Activated naive CD4-positive, alpha-beta T cell treated with anti-CD3 and anti-CD28 coated beads for 36 hours (primary cell): ENCODE measurements around the gene PLEKHA6. TPM values are rescaled to one million over a fixed set of nuclear protein-coding genes. Genes with fewer than 3 reads are reported as not detected.

Experiments
- CTCF ChIA-PET: fragments of 350-600 bp; sonication (Branson Sonifier 250); formaldehyde crosslinking; loops from one replicate; lab custom pipeline; 2021; ENCODE audit warnings: antibody characterized with exemption; lab: Charles Lee
- DNase-seq: peaks from one replicate; pipeline ENCODE4 v3.0.0-alpha.2; 2020
- H3K27ac Mint-ChIP-seq: one replicate; pipeline ENCODE4 v1.8.0; 2021; ENCODE audit warnings: mild to moderate bottlenecking, mixed read lengths
- H3K27me3 Mint-ChIP-seq: one replicate; pipeline ENCODE4 v1.8.0; 2021; ENCODE audit warnings: low read depth, mixed read lengths
- H3K36me3 Mint-ChIP-seq: one replicate; pipeline ENCODE4 v1.8.0; 2021; ENCODE audit warnings: low read depth, mixed read lengths
- H3K4me1 Mint-ChIP-seq: one replicate; pipeline ENCODE4 v1.8.0; 2021; ENCODE audit warnings: low read depth, mixed read lengths
- H3K4me3 Mint-ChIP-seq: one replicate; pipeline ENCODE4 v1.8.0; 2021; ENCODE audit warnings: mild to moderate bottlenecking, moderate library complexity, mixed read lengths
- H3K9me3 Mint-ChIP-seq: one replicate; pipeline ENCODE4 v1.8.0; 2021; ENCODE audit warnings: mixed read lengths
- intact Hi-C: fragments of 100-400 bp; cut with micrococcal nuclease; formaldehyde crosslinking; loops from one replicate; pipeline ENCODE4 v1.15.1; 2023
- total RNA-seq, 2 experiments: library from RNA; stranded (reverse); gene quantifications; one replicate each; pipeline ENCODE4 v1.2.3, GENCODE V29; 2021

PLEKHA6 gene
- total RNA-seq, 2 experiments from 2014 or later, result 0.17 to 0.52 TPM

GRCh38 chr1:204361341-204361771, 1.6 kb upstream of the PLEKHA6 start:
- DNase-seq, result no peak
- Mint-ChIP-seq H3K9me3 (no peaks in the 10 kb centered on the region), H3K27me3 (peaks cover 5% of the 10 kb centered on the region), H3K27ac (no peak overlapping the region), H3K36me3 (no peaks in the 10 kb centered on the region), H3K4me3 (no peak overlapping the region), H3K4me1 (peaks cover 19% of the 10 kb centered on the region)
- intact Hi-C loops, result no loop called here
- CTCF ChIA-PET, result interaction anchor here (0.8 to 6.3 kb wide), 9 partner anchors 32 to 445 kb away, joined by 3 to 88 read pairs (median 9); partner anchors contain the start of genes GOLT1A and REN

GRCh38 chr1:204360314-204360713, 585 bp upstream of the PLEKHA6 start:
- CTCF ChIA-PET, result interaction anchor here (1.0 to 6.3 kb wide), 6 partner anchors 39 to 197 kb away, joined by 3 to 88 read pairs (median 16); partner anchors contain the start of genes GOLT1A and REN
- H3K9me3 Mint-ChIP-seq, result no peaks in the 10 kb centered on the region
- no peak for DNase-seq
- intact Hi-C loops, result no loop called here
- H3K4me1 Mint-ChIP-seq, result peaks cover 19% of the 10 kb centered on the region
- H3K4me3 Mint-ChIP-seq, result no peak overlapping the region
- H3K27me3 Mint-ChIP-seq, result peaks cover 5% of the 10 kb centered on the region
- no peaks in the 10 kb centered on the region for H3K36me3 Mint-ChIP-seq
- H3K27ac Mint-ChIP-seq, result no peak overlapping the region

GRCh38 chr1:204359131-204359473, 627 bp downstream of the PLEKHA6 start:
- CTCF ChIA-PET, result interaction anchor here (0.7 to 6.3 kb wide), 7 partner anchors 33 to 196 kb away, joined by 3 to 88 read pairs (median 12); partner anchors contain the start of genes GOLT1A and REN
- DNase-seq, result no peak
- Mint-ChIP-seq H3K27ac (no peak overlapping the region), H3K4me3 (no peak overlapping the region), H3K27me3 (peaks cover 5% of the 10 kb centered on the region), H3K9me3 (no peaks in the 10 kb centered on the region), H3K36me3 (no peaks in the 10 kb centered on the region), H3K4me1 (peaks cover 18% of the 10 kb centered on the region)
- intact Hi-C loops, result no loop called here

GRCh38 chr1:204358605-204359004, 1.1 kb downstream of the PLEKHA6 start:
- Mint-ChIP-seq H3K4me1 (peaks cover 13% of the 10 kb centered on the region), H3K4me3 (no peak overlapping the region), H3K36me3 (no peaks in the 10 kb centered on the region), H3K27ac (no peak overlapping the region), H3K27me3 (peaks cover 5% of the 10 kb centered on the region), H3K9me3 (no peaks in the 10 kb centered on the region)
- intact Hi-C loops, result no loop called here
- CTCF ChIA-PET, result interaction anchor here (0.7 to 6.3 kb wide), 4 partner anchors 32 to 195 kb away, joined by 3 to 88 read pairs (median 4); partner anchors contain the start of gene REN
- no peak for DNase-seq

GRCh38 chr1:204357551-204358490, 1.9 kb downstream of the PLEKHA6 start:
- intact Hi-C loops, result no loop called here
- Mint-ChIP-seq H3K9me3 (no peaks in the 10 kb centered on the region), H3K27me3 (peaks cover 5% of the 10 kb centered on the region), H3K36me3 (no peaks in the 10 kb centered on the region), H3K4me3 (no peak overlapping the region), H3K4me1 (peaks cover 8% of the 10 kb centered on the region), H3K27ac (no peak overlapping the region)
- no peak for DNase-seq
- CTCF ChIA-PET, result interaction anchor here (0.6 kb wide), 1 partner anchor 41 kb away, joined by 4 read pairs; no protein-coding TSS in a partner anchor

- no peak overlapping the region for H3K4me3 Mint-ChIP-seq
- H3K27ac Mint-ChIP-seq, result no peak overlapping the region
- CTCF ChIA-PET, result interaction anchor here (0.6 to 0.7 kb wide), 2 partner anchors 42 to 99 kb away, joined by 3 to 4 read pairs; no protein-coding TSS in a partner anchor
- H3K27me3 Mint-ChIP-seq, result peaks cover 3% of the 10 kb centered on the region
- intact Hi-C loops, result no loop called here
- no peaks in the 10 kb centered on the region for H3K36me3 Mint-ChIP-seq
- H3K4me1 Mint-ChIP-seq, result peaks cover 4% of the 10 kb centered on the region
- H3K9me3 Mint-ChIP-seq, result no peaks in the 10 kb centered on the region
- no peak for DNase-seq
These were observed 2.7 kb downstream of the PLEKHA6 start for GRCh38 chr1:204356997-204357396.

- H3K9me3 Mint-ChIP-seq, result no peaks in the 10 kb centered on the region
- CTCF ChIA-PET, result no interaction called here
- H3K36me3 Mint-ChIP-seq, result no peaks in the 10 kb centered on the region
These were observed 3.8 kb downstream of the PLEKHA6 start for GRCh38 chr1:204355913-204356312.

GRCh38 chr1:204354579-204354978, 5.2 kb downstream of the PLEKHA6 start:
- CTCF ChIA-PET, result interaction anchor here (0.6 to 1.6 kb wide), 3 partner anchors 9 to 444 kb away, joined by 3 to 14 read pairs (median 3); no protein-coding TSS in a partner anchor
- H3K4me1 Mint-ChIP-seq, result peaks cover 4% of the 10 kb centered on the region
- intact Hi-C loops, result no loop called here
- no peaks in the 10 kb centered on the region for H3K27me3 Mint-ChIP-seq
- no peaks in the 10 kb centered on the region for H3K9me3 Mint-ChIP-seq
- no peak overlapping the region for H3K27ac Mint-ChIP-seq
- no peak overlapping the region for H3K4me3 Mint-ChIP-seq
- no peaks in the 10 kb centered on the region for H3K36me3 Mint-ChIP-seq
- no peak for DNase-seq

More at GRCh38 chr1:204355913-204356312, 3.8 kb downstream of the PLEKHA6 start:
- peaks cover 3% of the 10 kb centered on the region for H3K27me3 Mint-ChIP-seq
- no peak for DNase-seq
- H3K4me1 Mint-ChIP-seq, result peaks cover 7% of the 10 kb centered on the region
- intact Hi-C loops, result no loop called here
- H3K4me3 Mint-ChIP-seq, result no peak overlapping the region
- H3K27ac Mint-ChIP-seq, result no peak overlapping the region

- peaks cover 3% of the 10 kb centered on the region for H3K4me1 Mint-ChIP-seq
- intact Hi-C loops, result no loop called here
- H3K27ac Mint-ChIP-seq, result no peak overlapping the region
- no peaks in the 10 kb centered on the region for H3K36me3 Mint-ChIP-seq
- no peak overlapping the region for H3K4me3 Mint-ChIP-seq
- no peaks in the 10 kb centered on the region for H3K9me3 Mint-ChIP-seq
- CTCF ChIA-PET, result interaction anchor here (1.6 kb wide), 1 partner anchor 10 kb away, joined by 14 read pairs; no protein-coding TSS in a partner anchor
- H3K27me3 Mint-ChIP-seq, result no peaks in the 10 kb centered on the region
- DNase-seq, result no peak
These were observed 6.4 kb downstream of the PLEKHA6 start for GRCh38 chr1:204353213-204353910.

GRCh38 chr1:204350857-204351573, 8.7 kb downstream of the PLEKHA6 start:
- H3K9me3 Mint-ChIP-seq, result no peaks in the 10 kb centered on the region

GRCh38 chr1:204350312-204350711, 9.4 kb downstream of the PLEKHA6 start:
- Mint-ChIP-seq H3K4me3 (no peak overlapping the region), H3K9me3 (no peaks in the 10 kb centered on the region), H3K27me3 (no peaks in the 10 kb centered on the region), H3K36me3 (no peaks in the 10 kb centered on the region), H3K4me1 (peaks cover 3% of the 10 kb centered on the region), H3K27ac (no peak overlapping the region)
- CTCF ChIA-PET, result interaction anchor here (0.7 to 1.5 kb wide), 5 partner anchors 13 to 222 kb away, joined by 3 to 6 read pairs (median 4); no protein-coding TSS in a partner anchor
- intact Hi-C loops, result no loop called here
- DNase-seq, result no peak

More at GRCh38 chr1:204350857-204351573, 8.7 kb downstream of the PLEKHA6 start:
- intact Hi-C loops, result no loop called here
- no peak overlapping the region for H3K27ac Mint-ChIP-seq
- peaks cover 3% of the 10 kb centered on the region for H3K4me1 Mint-ChIP-seq
- H3K36me3 Mint-ChIP-seq, result no peaks in the 10 kb centered on the region
- no peaks in the 10 kb centered on the region for H3K27me3 Mint-ChIP-seq
- no peak for DNase-seq
- no peak overlapping the region for H3K4me3 Mint-ChIP-seq
- CTCF ChIA-PET, result interaction anchor here (0.6 to 1.5 kb wide), 6 partner anchors 12 to 222 kb away, joined by 3 to 6 read pairs (median 3); no protein-coding TSS in a partner anchor
